HepG2 (cell line): ENCODE measurements around the gene TNNT3. TPM values are rescaled to one million over a fixed set of nuclear protein-coding genes. Genes with fewer than 3 reads are reported as not detected.

Experiments used
- DNMT3B ChIP-seq: conservative IDR thresholded peaks from 2 replicates; pipeline ENCODE4 v1.6.1; 2016; ENCODE audit warnings: missing biosample characterization, control low read depth
- DR1 ChIP-seq: sonication (generic); formaldehyde crosslinking; IDR thresholded peaks from 2 replicates; pipeline ENCODE4 v1.8.0; 2021; ENCODE audit warnings: mild to moderate bottlenecking, missing genetic modification reagents, inconsistent platforms
- FLYWCH1 ChIP-seq: sonication (generic); formaldehyde crosslinking; IDR thresholded peaks from 2 replicates; pipeline ENCODE4 v1.8.1; 2023; ENCODE audit warnings: mild to moderate bottlenecking, missing genetic modification reagents
- GABPB1 ChIP-seq: IDR thresholded peaks from 2 replicates; pipeline ENCODE4 v1.6.1; 2016; ENCODE audit warnings: mild to moderate bottlenecking, missing genetic modification reagents, moderate library complexity, missing compliant biosample characterization
- GZF1 ChIP-seq: sonication (generic); formaldehyde crosslinking; IDR thresholded peaks from 2 replicates; pipeline ENCODE4 v1.5.1; 2020; ENCODE audit warnings: mild to moderate bottlenecking, missing genetic modification reagents
- HDAC1 ChIP-seq: sonication (generic); formaldehyde crosslinking; IDR thresholded peaks from 2 replicates; pipeline ENCODE4 v1.5.1; 2020; ENCODE audit warnings: mild to moderate bottlenecking, missing genetic modification reagents
- MAZ ChIP-seq, 2 experiments: sonication (generic) in 1 of 2; formaldehyde crosslinking in 1 of 2; IDR thresholded peaks; 2 replicates each; pipeline versions ENCODE4 v1.5.0 to v1.6.1; 2012 to 2020; ENCODE audit warnings: low read depth in 2 of 2, mild to moderate bottlenecking in 2 of 2, borderline replicate concordance in 1 of 2, improper control_type of control experiment in 1 of 2, low read length in 1 of 2, missing genetic modification reagents in 1 of 2, moderate library complexity in 1 of 2
- NFE2L2 ChIP-seq: fragments of 150-350 bp; IDR thresholded peaks from 2 replicates; pipeline ENCODE4 v1.6.1; 2014; ENCODE audit warnings: low read length
- POGZ ChIP-seq: sonication (generic); formaldehyde crosslinking; IDR thresholded peaks from 2 replicates; pipeline ENCODE4 v1.4.0; 2020; ENCODE audit warnings: mild to moderate bottlenecking, missing genetic modification reagents
- POLR2AphosphoS5 ChIP-seq: IDR thresholded peaks from 2 replicates; pipeline ENCODE4 v1.6.1; 2012; ENCODE audit warnings: low read depth, low read length
- RARG ChIP-seq: sonication (generic); formaldehyde crosslinking; IDR thresholded peaks from 2 replicates; pipeline ENCODE4 v1.4.0; 2020; ENCODE audit warnings: low read depth, mild to moderate bottlenecking, missing genetic modification reagents
- SOX13 ChIP-seq, 3 experiments: fragments of 450-650 bp in 1 of 3; sonication (generic) in 1 of 3; formaldehyde crosslinking in 1 of 3; IDR thresholded peaks in 2 of 3; conservative IDR thresholded peaks in 1 of 3; 2 replicates each; pipeline versions ENCODE4 v1.5.0 to v1.6.1; 2016 to 2020; ENCODE audit warnings: antibody characterized with exemption in 1 of 3, mild to moderate bottlenecking in 1 of 3, missing compliant biosample characterization in 1 of 3, missing genetic modification reagents in 1 of 3, moderate library complexity in 1 of 3
- TAF15 ChIP-seq: fragments of 200-400 bp; formaldehyde crosslinking; IDR thresholded peaks from one replicate; pipeline ENCODE4 v1.6.1; 2018; ENCODE audit warnings: mild to moderate bottlenecking, low read depth, low read length; ENCODE audit not compliant: poor library complexity, severe bottlenecking
- TCF7L2 ChIP-seq: IDR thresholded peaks from 2 replicates; pipeline ENCODE4 v1.6.1; 2011; ENCODE audit warnings: mild to moderate bottlenecking, low read depth, low read length, moderate library complexity
- XRCC5 ChIP-seq: fragments of 200-400 bp; formaldehyde crosslinking; optimal IDR thresholded peaks from 2 replicates; pipeline ENCODE3; 2017; ENCODE audit warnings: mild to moderate bottlenecking, low read length
- ZNF3 ChIP-seq: IDR thresholded peaks from 2 replicates; pipeline ENCODE4 v1.7.0; 2017; ENCODE audit warnings: inconsistent platforms
- ZNF547 ChIP-seq: sonication (generic); formaldehyde crosslinking; IDR thresholded peaks from 2 replicates; pipeline ENCODE4 v1.5.1; 2020; ENCODE audit warnings: mild to moderate bottlenecking, missing genetic modification reagents
- ZNF562 ChIP-seq: sonication (generic); formaldehyde crosslinking; IDR thresholded peaks from 2 replicates; pipeline ENCODE4 v1.8.0; 2022; ENCODE audit warnings: missing genetic modification reagents, borderline replicate concordance
- ZNF678 ChIP-seq: sonication (generic); formaldehyde crosslinking; IDR thresholded peaks from 2 replicates; pipeline ENCODE4 v1.4.0; 2020; ENCODE audit warnings: mild to moderate bottlenecking, missing genetic modification reagents
- polyA plus RNA-seq, 8 experiments: library from polyadenylated mRNA; depleted of rRNA in 3 of 8; stranded (reverse) in 7 of 8; unstranded in 1 of 8; fragments of >200 nt; fragmentation: Illumina TruSeq in 4 of 8; extraction: Trizol in 4 of 8; gene quantifications; 2 replicates each; pipeline versions ENCODE4 v1.2.1 to v1.2.3, GENCODE V29; 2011 to 2016; ENCODE audit warnings: low read depth in 4 of 8, missing spikeins in 1 of 8, mixed read lengths in 1 of 8; ENCODE audit not compliant: insufficient read depth in 1 of 8
- total RNA-seq, 5 experiments: library from RNA; depleted of rRNA; stranded (reverse); fragments of >200 nt; fragmentation: Illumina TruSeq; extraction: Trizol; gene quantifications; 2 replicates each; pipeline ENCODE4 v1.2.3, GENCODE V29; 2016; ENCODE audit warnings: low read depth in 1 of 5
- TF ChIP-seq, protein P1 (sequence below): sonication (generic); formaldehyde crosslinking; IDR thresholded peaks from 2 replicates; pipeline ENCODE4 v1.9.0; 2021; ENCODE audit warnings: mild to moderate bottlenecking, missing genetic modification reagents
- TF ChIP-seq, protein P2 (sequence below): IDR thresholded peaks from 2 replicates; pipeline ENCODE4 v1.6.1; 2018; ENCODE audit warnings: missing genetic modification reagents
- TF ChIP-seq, protein P3 (sequence below): sonication (generic); formaldehyde crosslinking; IDR thresholded peaks from 2 replicates; pipeline ENCODE4 v1.4.0; 2020; ENCODE audit warnings: mild to moderate bottlenecking, missing genetic modification reagents

The TNNT3 gene
- total and polyA plus RNA-seq, 2 of the 13 experiments (the other 11 are each of a cell fraction or from before 2014, with no cell fraction given): not detected

DNA sequence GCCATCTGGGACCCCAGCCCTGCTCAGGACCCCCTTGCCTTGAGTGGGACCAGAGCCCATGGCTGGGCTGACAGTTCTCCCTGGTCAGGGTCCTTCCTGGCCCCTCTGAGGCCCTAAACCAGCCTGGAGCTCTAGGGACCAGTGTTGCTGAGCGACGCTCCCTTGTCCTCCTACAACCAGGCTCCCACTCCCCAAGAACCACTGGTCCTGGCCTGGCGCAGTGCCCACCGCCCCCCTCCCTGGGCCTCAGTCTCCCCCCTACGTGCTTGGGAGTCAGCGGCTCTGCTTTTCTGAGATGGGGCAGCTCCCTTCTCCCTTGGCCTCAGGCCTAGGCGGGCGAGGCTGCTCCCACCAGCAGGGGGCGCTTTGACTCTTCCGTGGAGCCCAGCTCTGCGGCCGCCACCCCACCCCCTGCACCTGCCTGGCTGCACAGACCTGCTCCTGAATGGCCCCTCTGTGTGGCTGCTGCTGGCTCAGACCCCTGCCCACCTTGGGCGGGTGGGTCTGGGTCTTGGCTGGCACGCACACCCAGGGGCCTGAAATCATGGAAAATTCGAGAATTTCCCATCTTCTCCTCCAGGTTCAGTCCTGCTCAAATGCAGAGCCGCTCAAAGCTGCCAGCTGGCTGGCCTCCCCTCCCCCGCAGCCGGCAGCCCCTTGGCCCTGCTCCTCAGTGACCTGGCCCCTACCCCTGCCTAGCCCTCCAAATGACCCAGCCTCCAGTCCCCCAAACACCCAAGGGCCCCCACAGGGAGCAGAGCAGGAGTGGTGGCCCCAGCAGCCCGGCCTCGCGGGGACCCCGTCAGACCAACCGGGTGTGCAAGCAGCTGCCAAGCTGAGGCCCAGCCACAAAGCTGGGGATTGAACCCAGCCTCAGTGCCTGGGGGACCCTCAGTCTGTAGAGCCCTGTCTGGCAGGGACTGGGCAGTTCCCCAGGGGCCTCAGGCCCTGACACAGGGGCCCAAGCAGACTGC, 37.0 kb upstream of the TNNT3 start (continued):
- TF ChIP-seq, protein P1, sequence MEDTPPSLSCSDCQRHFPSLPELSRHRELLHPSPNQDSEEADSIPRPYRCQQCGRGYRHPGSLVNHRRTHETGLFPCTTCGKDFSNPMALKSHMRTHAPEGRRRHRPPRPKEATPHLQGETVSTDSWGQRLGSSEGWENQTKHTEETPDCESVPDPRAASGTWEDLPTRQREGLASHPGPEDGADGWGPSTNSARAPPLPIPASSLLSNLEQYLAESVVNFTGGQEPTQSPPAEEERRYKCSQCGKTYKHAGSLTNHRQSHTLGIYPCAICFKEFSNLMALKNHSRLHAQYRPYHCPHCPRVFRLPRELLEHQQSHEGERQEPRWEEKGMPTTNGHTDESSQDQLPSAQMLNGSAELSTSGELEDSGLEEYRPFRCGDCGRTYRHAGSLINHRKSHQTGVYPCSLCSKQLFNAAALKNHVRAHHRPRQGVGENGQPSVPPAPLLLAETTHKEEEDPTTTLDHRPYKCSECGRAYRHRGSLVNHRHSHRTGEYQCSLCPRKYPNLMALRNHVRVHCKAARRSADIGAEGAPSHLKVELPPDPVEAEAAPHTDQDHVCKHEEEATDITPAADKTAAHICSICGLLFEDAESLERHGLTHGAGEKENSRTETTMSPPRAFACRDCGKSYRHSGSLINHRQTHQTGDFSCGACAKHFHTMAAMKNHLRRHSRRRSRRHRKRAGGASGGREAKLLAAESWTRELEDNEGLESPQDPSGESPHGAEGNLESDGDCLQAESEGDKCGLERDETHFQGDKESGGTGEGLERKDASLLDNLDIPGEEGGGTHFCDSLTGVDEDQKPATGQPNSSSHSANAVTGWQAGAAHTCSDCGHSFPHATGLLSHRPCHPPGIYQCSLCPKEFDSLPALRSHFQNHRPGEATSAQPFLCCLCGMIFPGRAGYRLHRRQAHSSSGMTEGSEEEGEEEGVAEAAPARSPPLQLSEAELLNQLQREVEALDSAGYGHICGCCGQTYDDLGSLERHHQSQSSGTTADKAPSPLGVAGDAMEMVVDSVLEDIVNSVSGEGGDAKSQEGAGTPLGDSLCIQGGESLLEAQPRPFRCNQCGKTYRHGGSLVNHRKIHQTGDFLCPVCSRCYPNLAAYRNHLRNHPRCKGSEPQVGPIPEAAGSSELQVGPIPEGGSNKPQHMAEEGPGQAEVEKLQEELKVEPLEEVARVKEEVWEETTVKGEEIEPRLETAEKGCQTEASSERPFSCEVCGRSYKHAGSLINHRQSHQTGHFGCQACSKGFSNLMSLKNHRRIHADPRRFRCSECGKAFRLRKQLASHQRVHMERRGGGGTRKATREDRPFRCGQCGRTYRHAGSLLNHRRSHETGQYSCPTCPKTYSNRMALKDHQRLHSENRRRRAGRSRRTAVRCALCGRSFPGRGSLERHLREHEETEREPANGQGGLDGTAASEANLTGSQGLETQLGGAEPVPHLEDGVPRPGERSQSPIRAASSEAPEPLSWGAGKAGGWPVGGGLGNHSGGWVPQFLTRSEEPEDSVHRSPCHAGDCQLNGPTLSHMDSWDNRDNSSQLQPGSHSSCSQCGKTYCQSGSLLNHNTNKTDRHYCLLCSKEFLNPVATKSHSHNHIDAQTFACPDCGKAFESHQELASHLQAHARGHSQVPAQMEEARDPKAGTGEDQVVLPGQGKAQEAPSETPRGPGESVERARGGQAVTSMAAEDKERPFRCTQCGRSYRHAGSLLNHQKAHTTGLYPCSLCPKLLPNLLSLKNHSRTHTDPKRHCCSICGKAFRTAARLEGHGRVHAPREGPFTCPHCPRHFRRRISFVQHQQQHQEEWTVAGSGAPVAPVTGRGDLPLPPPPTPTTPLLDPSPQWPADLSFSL (CRISPR knock-in tag): no peak
- TF ChIP-seq GZF1 (CRISPR knock-in tag) (no peak), POLR2AphosphoS5 (no peak), MAZ (IDR thresholded peaks at IDR 0.05; ENCODE audit: borderline replicate concordance, low read depth, low read length) (no peak), MAZ (CRISPR knock-in tag; IDR thresholded peaks at IDR 0.05; ENCODE audit: low read depth) (peak; percentile 78), GABPB1 (CRISPR knock-in tag) (peak; percentile 65; the same call in 1 of the 2 replicates), ZNF3 (CRISPR knock-in tag) (no peak), ZNF562 (CRISPR knock-in tag) (no peak), HDAC1 (no peak), FLYWCH1 (CRISPR knock-in tag) (no peak), ZNF547 (CRISPR knock-in tag) (no peak), NFE2L2 (no peak), SOX13 (IDR thresholded peaks at IDR 0.05) (no peak), SOX13 (CRISPR knock-in tag; conservative IDR thresholded peaks at IDR 0.05 in 1 of 2, IDR thresholded peaks at IDR 0.05 in 1 of 2) (no peak), TAF15 (no peak), XRCC5 (peak; percentile 73), RARG (no peak), POGZ (CRISPR knock-in tag) (no peak), TCF7L2 (no peak), DNMT3B (CRISPR knock-in tag) (no peak), ZNF678 (CRISPR knock-in tag) (no peak), DR1 (no peak)
- TF ChIP-seq, protein P2, sequence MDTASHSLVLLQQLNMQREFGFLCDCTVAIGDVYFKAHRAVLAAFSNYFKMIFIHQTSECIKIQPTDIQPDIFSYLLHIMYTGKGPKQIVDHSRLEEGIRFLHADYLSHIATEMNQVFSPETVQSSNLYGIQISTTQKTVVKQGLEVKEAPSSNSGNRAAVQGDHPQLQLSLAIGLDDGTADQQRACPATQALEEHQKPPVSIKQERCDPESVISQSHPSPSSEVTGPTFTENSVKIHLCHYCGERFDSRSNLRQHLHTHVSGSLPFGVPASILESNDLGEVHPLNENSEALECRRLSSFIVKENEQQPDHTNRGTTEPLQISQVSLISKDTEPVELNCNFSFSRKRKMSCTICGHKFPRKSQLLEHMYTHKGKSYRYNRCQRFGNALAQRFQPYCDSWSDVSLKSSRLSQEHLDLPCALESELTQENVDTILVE (CRISPR knock-in tag): no peak
- TF ChIP-seq, protein P3, sequence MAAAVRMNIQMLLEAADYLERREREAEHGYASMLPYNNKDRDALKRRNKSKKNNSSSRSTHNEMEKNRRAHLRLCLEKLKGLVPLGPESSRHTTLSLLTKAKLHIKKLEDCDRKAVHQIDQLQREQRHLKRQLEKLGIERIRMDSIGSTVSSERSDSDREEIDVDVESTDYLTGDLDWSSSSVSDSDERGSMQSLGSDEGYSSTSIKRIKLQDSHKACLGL (CRISPR knock-in tag): no peak
- TF ChIP-seq, all 625 proteins: peak for 61
